DND-41 (cell line): ENCODE data around the gene FIBCD1.

Experiments
- ATAC-seq: fragments of 200-7000 bp; cut with Tn5 transposase; 3 replicates; pipeline ENCODE4 v1.9.1; 2021; ENCODE audit warnings: low read depth; ENCODE audit not compliant: insufficient read depth
- DNase-seq: peaks from one replicate; pipeline ENCODE4 v3.0.0-alpha.2; 2020
- H2AFZ ChIP-seq: 2 replicates; pipeline ENCODE4 v1.6.0; 2012; ENCODE audit warnings: low read depth, low read length
- H3K27ac ChIP-seq: 2 replicates; pipeline ENCODE4 v1.5.1; 2012; ENCODE audit warnings: low read length, inconsistent platforms
- H3K27me3 ChIP-seq: fragments of 200-600 bp; sonication (generic); 2 replicates; pipeline ENCODE4 v1.6.0; 2012; ENCODE audit warnings: low read length, mild to moderate bottlenecking, inconsistent platforms; ENCODE audit not compliant: insufficient read depth, poor library complexity
- H3K36me3 ChIP-seq: 2 replicates; pipeline ENCODE4 v1.5.1; 2012; ENCODE audit warnings: low read length, inconsistent platforms; ENCODE audit not compliant: insufficient read depth
- H3K4me1 ChIP-seq: 2 replicates; pipeline ENCODE4 v1.5.1; 2012; ENCODE audit warnings: mild to moderate bottlenecking, low read length; ENCODE audit not compliant: insufficient read depth
- H3K4me2 ChIP-seq: 2 replicates; pipeline ENCODE4 v1.6.0; 2012; ENCODE audit warnings: mild to moderate bottlenecking, moderate library complexity, low read length, inconsistent platforms; ENCODE audit not compliant: insufficient read depth
- H3K4me3 ChIP-seq, 2 experiments: fragments of 200-600 bp in 1 of 2; shearing (Covaris generic) in 1 of 2; 2 replicates each; pipeline ENCODE4 v1.5.1; 2012 to 2016; ENCODE audit warnings: inconsistent platforms in 2 of 2, low read length in 2 of 2, mild to moderate bottlenecking in 2 of 2, low read depth in 1 of 2, moderate library complexity in 1 of 2
- H3K79me2 ChIP-seq: 2 replicates; pipeline ENCODE4 v1.6.0; 2012; ENCODE audit warnings: low read length, inconsistent platforms; ENCODE audit not compliant: insufficient read depth
- H3K9ac ChIP-seq: 2 replicates; pipeline ENCODE4 v1.6.0; 2012; ENCODE audit warnings: low read depth, mild to moderate bottlenecking, inconsistent platforms, low read length, moderate library complexity
- H3K9me3 ChIP-seq: 2 replicates; pipeline ENCODE4 v1.5.1; 2012; ENCODE audit warnings: low read length, moderate library complexity, mild to moderate bottlenecking, inconsistent platforms; ENCODE audit not compliant: insufficient read depth, severe bottlenecking
- H4K20me1 ChIP-seq: 2 replicates; pipeline ENCODE4 v1.6.0; 2012; ENCODE audit warnings: low read length; ENCODE audit not compliant: insufficient read depth
- CTCF ChIP-seq: IDR thresholded peaks from 2 replicates; pipeline ENCODE4 v1.5.1; 2012; ENCODE audit warnings: borderline replicate concordance, low read length, moderate library complexity, mild to moderate bottlenecking; ENCODE audit not compliant: poor library complexity, severe bottlenecking; ENCODE audit errors: extremely low read depth
- EZH2 ChIP-seq: IDR thresholded peaks from 3 replicates; pipeline ENCODE4 v1.6.1; 2012; ENCODE audit warnings: borderline replicate concordance, low read depth, mild to moderate bottlenecking, moderate library complexity, low read length, inconsistent platforms; ENCODE audit not compliant: severe bottlenecking

FIBCD1 gene

DNA sequence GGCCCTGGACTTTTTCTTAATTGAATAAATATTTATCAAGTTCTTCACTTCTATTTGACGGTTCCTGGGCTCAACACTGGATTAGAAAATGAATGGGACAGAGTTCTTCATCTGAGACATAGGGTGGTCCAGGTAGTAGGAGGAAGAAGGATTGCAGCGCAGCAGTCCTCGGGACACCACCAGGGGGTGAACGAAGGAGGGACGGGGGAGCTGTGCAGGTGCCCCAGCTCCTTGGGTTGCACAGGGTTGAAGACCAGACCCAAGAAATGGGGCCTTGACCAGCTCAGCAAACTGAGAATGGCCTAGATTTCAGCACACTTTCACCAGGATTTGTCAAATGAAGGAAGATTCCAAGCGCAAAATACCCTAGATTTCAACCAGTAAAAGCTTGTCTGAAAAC is 74.5 kb downstream of the FIBCD1 start:
- peaks cover 33% of the 10 kb centered on the region for H3K79me2 ChIP-seq
- H3K36me3 ChIP-seq, result peaks cover 81% of the 10 kb centered on the region
- no peaks in the 10 kb centered on the region for H3K9me3 ChIP-seq
- DNase-seq (no peak), ATAC-seq (no peak)
- no peaks in the 10 kb centered on the region for H3K4me1 ChIP-seq
- H3K9ac ChIP-seq, result no peak overlapping the region
- no peak for TF ChIP-seq EZH2
- no peak for TF ChIP-seq CTCF
- H2AFZ ChIP-seq, result no peak overlapping the region
- no peak overlapping the region for H3K4me3 ChIP-seq
- peaks cover 28% of the 10 kb centered on the region; the same call in 1 of the 2 replicates for H4K20me1 ChIP-seq
- H3K4me2 ChIP-seq, result no peak overlapping the region
- no peak overlapping the region for H3K27ac ChIP-seq
- no peaks in the 10 kb centered on the region for H3K27me3 ChIP-seq

- Histone ChIP-seq H3K36me3 (peaks cover 89% of the 10 kb centered on the region), H3K4me1 (no peaks in the 10 kb centered on the region), H3K27me3 (no peaks in the 10 kb centered on the region), H3K79me2 (peaks cover 35% of the 10 kb centered on the region), H4K20me1 (peaks cover 36% of the 10 kb centered on the region; the same call in 1 of the 2 replicates), H3K9ac (no peak overlapping the region), H3K4me2 (no peak overlapping the region), H3K4me3 (no peak overlapping the region), H3K9me3 (no peaks in the 10 kb centered on the region), H3K27ac (no peak overlapping the region), H2AFZ (no peak overlapping the region)
- no peak for TF ChIP-seq EZH2
- no peak for TF ChIP-seq CTCF
- DNase-seq (no peak), ATAC-seq (no peak)
These were observed 76.3 kb downstream of the FIBCD1 start for GRCh38 chr9:130862747-130863146.

- no peak overlapping the region for H3K4me2 ChIP-seq
- H3K9me3 ChIP-seq, result no peaks in the 10 kb centered on the region
- H3K36me3 ChIP-seq, result peaks cover 90% of the 10 kb centered on the region
- ATAC-seq (no peak), DNase-seq (no peak)
- no peak overlapping the region for H3K9ac ChIP-seq
- H3K27ac ChIP-seq, result no peak overlapping the region
- H3K4me1 ChIP-seq, result no peaks in the 10 kb centered on the region
- peaks cover 35% of the 10 kb centered on the region for H3K79me2 ChIP-seq
- H4K20me1 ChIP-seq, result peaks cover 33% of the 10 kb centered on the region; the same call in 1 of the 2 replicates
- no peak overlapping the region for H2AFZ ChIP-seq
- no peak for TF ChIP-seq EZH2
- TF ChIP-seq CTCF, result no peak
- no peaks in the 10 kb centered on the region for H3K27me3 ChIP-seq
- no peak overlapping the region for H3K4me3 ChIP-seq
These were observed 76.8 kb downstream of the FIBCD1 start for GRCh38 chr9:130862217-130862616.
